ENCODE results near the gene VSIR. TPM values are rescaled to one million over a fixed set of nuclear protein-coding genes. Genes with fewer than 3 reads are reported as not detected.

The VSIR gene
- total and polyA plus RNA-seq, 8 donors: 14.2 to 103 (median 16.2) TPM

GRCh38 chr10:71718165-71718698 is 55.1 kb downstream of the VSIR start:
- Histone ChIP-seq H3K27ac (peak overlapping the region in 2 of 5 donors; percentile 32 to 33), H3K4me3 (no peak overlapping the region), H3K27me3 (no peaks in the 10 kb centered on the region), H3K36me3 (no peaks in the 10 kb centered on the region), H3K9me3 (no peaks in the 10 kb centered on the region), H3K4me1 (peaks cover 28 to 52% (median 41%) of the 10 kb centered on the region in 4 donors)
- DNase-seq: no peak
- no peak for TF ChIP-seq EP300 (IDR thresholded peaks at IDR 0.05)
- intact Hi-C loops (cut with DNase I; ENCODE audit: low total_unique reads): no loop called here
- WGBS, 5 donors: 83 to 87% (median 85%) methylated on average over 10 of the region's 10 CpGs

GRCh38 chr10:71717551-71717951 is 55.8 kb downstream of the VSIR start:
- H3K4me1 ChIP-seq: peaks cover 35 to 59% (median 47%) of the 10 kb centered on the region in 4 donors
- WGBS, 5 donors: 45 to 71% (median 50%) methylated on average over 2 of the region's 2 CpGs
- H3K4me3 ChIP-seq: no peak overlapping the region
- H3K9me3 ChIP-seq: no peaks in the 10 kb centered on the region
- peak overlapping the region in 2 of 5 donors; percentile 33 to 38 for H3K27ac ChIP-seq
- H3K36me3 ChIP-seq: no peaks in the 10 kb centered on the region
- H3K27me3 ChIP-seq: no peaks in the 10 kb centered on the region
- intact Hi-C loops (cut with DNase I; ENCODE audit: low total_unique reads): no loop called here
- peak in 1 of 2 donors; percentile 60 for DNase-seq
- TF ChIP-seq POLR2AphosphoS5 (IDR thresholded peaks at IDR 0.05) (no peak), EP300 (IDR thresholded peaks at IDR 0.05) (no peak), POLR2A (IDR thresholded peaks at IDR 0.05) (no peak), CTCF (IDR thresholded peaks at IDR 0.05) (no peak)

GRCh38 chr10:71717056-71717455 is 56.3 kb downstream of the VSIR start:
- Histone ChIP-seq H3K27ac (peak overlapping the region in 2 of 5 donors; percentile 38 to 41), H3K4me1 (peaks cover 36 to 60% (median 50%) of the 10 kb centered on the region in 4 donors), H3K9me3 (no peaks in the 10 kb centered on the region), H3K36me3 (no peaks in the 10 kb centered on the region), H3K4me3 (no peak overlapping the region), H3K27me3 (no peaks in the 10 kb centered on the region)
- TF ChIP-seq POLR2A (IDR thresholded peaks at IDR 0.05) (no peak), CTCF (IDR thresholded peaks at IDR 0.05) (no peak), EP300 (IDR thresholded peaks at IDR 0.05) (no peak), POLR2AphosphoS5 (IDR thresholded peaks at IDR 0.05) (no peak)
- intact Hi-C loops (cut with DNase I; ENCODE audit: low total_unique reads): no loop called here
- DNase-seq: no peak
- WGBS, 5 donors: 80 to 96% (median 89%) methylated on average over 4 of the region's 4 CpGs

GRCh38 chr10:71716426-71716825 is 56.9 kb downstream of the VSIR start:
- TF ChIP-seq POLR2AphosphoS5 (IDR thresholded peaks at IDR 0.05) (no peak), CTCF (IDR thresholded peaks at IDR 0.05) (no peak), EP300 (IDR thresholded peaks at IDR 0.05) (no peak), POLR2A (IDR thresholded peaks at IDR 0.05) (no peak)
- H3K27ac ChIP-seq: no peak overlapping the region
- H3K9me3 ChIP-seq: no peaks in the 10 kb centered on the region
- no peaks in the 10 kb centered on the region for H3K36me3 ChIP-seq
- H3K4me3 ChIP-seq: no peak overlapping the region
- intact Hi-C loops (cut with DNase I; ENCODE audit: low total_unique reads): no loop called here
- H3K27me3 ChIP-seq: no peaks in the 10 kb centered on the region
- 79 to 92% (median 89%) methylated on average over 5 of the region's 5 CpGs for WGBS, 5 donors
- DNase-seq: no peak
- peaks cover 36 to 60% (median 50%) of the 10 kb centered on the region in 4 donors for H3K4me1 ChIP-seq

GRCh38 chr10:71715860-71716259 is 57.5 kb downstream of the VSIR start:
- H3K27me3 ChIP-seq: no peaks in the 10 kb centered on the region
- no peaks in the 10 kb centered on the region for H3K36me3 ChIP-seq
- H3K4me1 ChIP-seq: peaks cover 36 to 60% (median 50%) of the 10 kb centered on the region in 4 donors
- H3K27ac ChIP-seq: no peak overlapping the region
- intact Hi-C loops (cut with DNase I; ENCODE audit: low total_unique reads): no loop called here
- H3K9me3 ChIP-seq: no peaks in the 10 kb centered on the region
- WGBS, 5 donors: 91 to 97% (median 94%) methylated on average over 12 to 20 of the region's 20 CpGs
- DNase-seq: no peak
- H3K4me3 ChIP-seq: no peak overlapping the region
- no peak for TF ChIP-seq CTCF (IDR thresholded peaks at IDR 0.05)
